ENCODE results near the gene CDKN1C.

CDKN1C gene

DNA sequence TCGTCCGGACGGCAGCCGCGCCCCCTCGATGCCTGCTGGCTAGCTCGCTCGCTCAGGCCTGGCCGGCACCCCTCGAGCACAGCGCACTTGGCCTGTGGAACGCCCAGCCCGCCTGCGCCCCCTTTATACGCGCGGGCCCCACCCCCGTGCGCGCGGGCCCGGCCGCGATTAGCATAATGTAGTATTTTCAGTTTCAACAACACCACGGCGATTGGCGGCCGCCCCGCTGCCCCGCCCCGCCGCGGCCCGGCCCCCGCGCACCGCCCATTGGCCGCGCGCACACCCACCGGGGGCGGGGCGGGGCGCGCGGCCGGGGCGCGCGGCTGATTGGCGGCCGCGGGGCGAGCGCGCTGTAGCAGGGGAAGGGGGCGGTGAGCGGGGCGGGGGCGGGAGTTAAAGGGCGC lies at the start of gene CDKN1C:
Gene CDKN1C (minus strand): TSS at position 98 of the 404 bp plus-strand sequence. CDS start 319 bp downstream, outside the sequence.
- DNase-seq (ENCODE audit: low read depth) = peak; percentile 44
- TF ChIP-seq CTCF (conservative IDR thresholded peaks at IDR 0.05; ENCODE audit: control insufficient read depth, insufficient read depth, low read depth, low read length) = no peak
- H3K4me3 ChIP-seq (ENCODE audit: control insufficient read depth, low read depth, low read length) = peak within 1 kb of the TSS; percentile 34

DNA sequence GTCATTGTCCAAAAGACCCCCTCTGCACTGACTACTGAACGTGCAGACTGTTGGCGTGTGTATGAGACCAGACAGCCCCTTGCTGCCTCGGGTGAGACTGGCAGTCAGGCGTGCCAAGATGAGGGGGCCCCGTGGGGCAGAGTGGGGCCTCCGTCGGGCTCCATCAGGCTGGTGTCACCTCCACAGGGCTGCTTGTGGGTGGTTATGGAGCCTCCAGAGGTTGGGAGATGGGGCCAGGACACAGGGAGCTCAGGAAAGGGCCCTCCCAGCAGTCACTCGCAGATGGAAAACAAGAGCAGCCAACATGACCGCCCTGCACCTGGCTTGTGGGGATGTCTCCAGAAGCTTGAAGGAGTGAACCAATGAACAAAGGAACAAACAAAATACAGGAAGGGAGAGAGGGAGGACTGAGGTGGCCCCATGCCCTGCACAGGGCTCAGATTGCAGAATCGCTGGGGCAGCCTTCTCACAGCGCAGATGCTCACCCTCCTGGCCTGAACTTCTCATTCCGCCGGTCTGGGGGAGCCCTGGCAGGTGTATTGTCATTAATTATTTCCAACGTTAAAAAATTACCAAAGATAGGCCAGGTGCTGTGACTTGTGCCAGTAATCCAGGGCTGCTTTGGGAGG lies 49.1 kb upstream of the CDKN1C start:
- H3K4me3 ChIP-seq (ENCODE audit: control insufficient read depth, low read depth, low read length) = no peak overlapping the region
- no peak for TF ChIP-seq CTCF (conservative IDR thresholded peaks at IDR 0.05; ENCODE audit: control insufficient read depth, insufficient read depth, low read depth, low read length)
- DNase-seq (ENCODE audit: low read depth) = no peak

DNA sequence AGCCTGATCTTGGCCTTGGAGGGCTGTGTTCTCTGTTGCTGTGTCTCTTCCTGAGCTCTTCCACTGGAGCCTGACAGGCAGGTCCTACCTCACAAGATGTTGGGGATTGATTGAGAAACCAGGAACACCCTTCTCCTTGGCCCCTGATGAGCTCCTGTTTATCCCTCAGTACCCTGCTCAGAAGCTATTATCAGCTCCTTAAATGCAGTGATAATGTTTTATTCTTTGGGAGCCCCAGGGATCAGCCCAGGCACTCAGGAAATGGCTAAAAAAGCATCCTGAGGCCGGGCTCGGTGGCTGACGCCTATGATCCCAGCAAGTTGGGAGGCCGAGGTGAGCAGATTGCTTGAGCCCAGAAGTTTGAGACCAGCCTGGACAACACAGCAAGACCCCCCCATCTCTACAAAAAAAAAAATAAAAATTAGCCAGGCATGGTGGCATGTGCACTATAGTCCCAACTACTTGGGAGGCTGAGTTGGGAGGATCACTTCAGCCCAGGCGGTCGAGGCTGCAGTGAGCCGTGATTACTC lies 48.5 kb upstream of the CDKN1C start:
- DNase-seq (ENCODE audit: low read depth) = no peak
- TF ChIP-seq CTCF (conservative IDR thresholded peaks at IDR 0.05; ENCODE audit: control insufficient read depth, insufficient read depth, low read depth, low read length) = no peak
- H3K4me3 ChIP-seq (ENCODE audit: control insufficient read depth, low read depth, low read length) = no peak overlapping the region

- no peak for TF ChIP-seq CTCF (conservative IDR thresholded peaks at IDR 0.05; ENCODE audit: control insufficient read depth, insufficient read depth, low read depth, low read length)
- peak; percentile 86 for DNase-seq (ENCODE audit: low read depth)
- no peak overlapping the region for H3K4me3 ChIP-seq (ENCODE audit: control insufficient read depth, low read depth, low read length)
These were observed 47.9 kb upstream of the CDKN1C start for GRCh38 chr11:2933375-2934020.

- H3K4me3 ChIP-seq (ENCODE audit: control insufficient read depth, low read depth, low read length) = no peak overlapping the region
- peak; percentile 60 for DNase-seq (ENCODE audit: low read depth)
- TF ChIP-seq CTCF (conservative IDR thresholded peaks at IDR 0.05; ENCODE audit: control insufficient read depth, insufficient read depth, low read depth, low read length) = no peak
These were observed 47.3 kb upstream of the CDKN1C start for GRCh38 chr11:2932850-2933251.

DNA sequence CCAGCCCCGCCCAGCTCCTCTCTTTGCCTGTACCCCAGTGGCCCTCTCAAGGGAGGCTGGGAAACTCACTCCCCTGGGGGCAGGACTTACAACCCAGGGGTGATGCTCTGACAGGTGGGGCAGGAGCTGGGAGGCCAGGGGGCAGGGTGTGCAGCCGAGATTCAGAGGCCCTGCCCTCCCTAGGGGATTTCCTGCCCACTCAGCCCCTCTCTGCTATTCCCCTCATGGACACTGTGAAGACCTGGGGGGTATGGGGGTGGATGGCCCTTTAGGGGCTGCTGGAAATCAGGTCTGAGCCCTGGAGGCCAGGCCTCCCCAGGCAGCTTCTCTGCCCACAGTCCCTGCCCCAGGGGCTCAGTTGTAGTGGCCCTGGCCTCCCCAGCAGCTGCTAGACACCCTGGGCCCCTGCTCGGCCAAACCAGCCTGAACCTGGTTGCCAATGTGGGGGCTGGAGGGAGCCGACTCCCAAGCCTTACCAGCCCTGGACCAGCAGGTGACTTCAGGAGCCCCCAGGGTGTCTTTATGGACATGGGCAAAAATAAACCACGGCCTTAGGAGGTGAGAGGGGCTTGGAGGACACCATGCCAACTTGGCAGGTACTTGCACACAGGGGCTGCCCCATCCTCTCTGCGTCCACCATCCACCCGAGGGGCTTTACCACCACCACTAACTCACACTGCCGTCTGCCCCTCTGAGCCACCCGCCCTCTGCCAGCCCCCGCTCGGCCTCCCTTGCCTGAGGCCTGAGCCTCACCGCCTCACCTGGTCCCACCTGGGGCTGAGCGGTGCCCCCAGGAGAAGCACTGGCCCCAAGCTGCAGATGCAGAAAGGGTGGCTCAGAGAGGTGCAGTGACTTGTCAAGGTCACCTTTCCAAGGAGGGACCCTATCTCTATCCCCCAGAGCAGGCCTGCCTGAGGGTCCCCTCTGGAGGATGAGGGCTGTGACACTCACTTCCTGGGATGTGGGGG lies 46.5 kb upstream of the CDKN1C start:
- H3K4me3 ChIP-seq (ENCODE audit: control insufficient read depth, low read depth, low read length) = no peak overlapping the region
- no peak for TF ChIP-seq CTCF (conservative IDR thresholded peaks at IDR 0.05; ENCODE audit: control insufficient read depth, insufficient read depth, low read depth, low read length)
- DNase-seq (ENCODE audit: low read depth) = no peak

Data from fibroblast of mammary gland (primary cell).